PC-3 (cell line): ENCODE results near the gene ATG9A. TPM values are rescaled to one million over a fixed set of nuclear protein-coding genes. Genes with fewer than 3 reads are reported as not detected.

Experiments used
- ATAC-seq: fragments of 200-7000 bp; cut with Tn5 transposase; 2 replicates; pipeline ENCODE4 v1.9.1; 2020; ENCODE audit warnings: mild to moderate bottlenecking, moderate library complexity
- BruUV-seq: library from RNA; stranded (reverse); fragments of 400-500 nt; replicated peaks from 2 replicates; lab custom pipeline; 2021; lab: Mats Ljungman, UMichigan
- CTCF ChIA-PET: fragments of 300-600 bp; sonication (Branson Sonifier 250); formaldehyde crosslinking; loops from one replicate; lab custom pipeline; 2022; ENCODE audit warnings: antibody characterized with exemption; lab: Charles Lee
- POLR2A ChIA-PET: fragments of 300-600 bp; sonication (Branson Sonifier 250); formaldehyde crosslinking; loops from one replicate; lab custom pipeline; 2022; ENCODE audit warnings: antibody characterized with exemption; ENCODE audit not compliant: unreplicated experiment; lab: Charles Lee
- DNase-seq: peaks from one replicate; pipeline ENCODE4 v3.0.0-alpha.2; 2015
- H2AFZ ChIP-seq: fragments of 300-600 bp; sonication (generic); 2 replicates; pipeline ENCODE4 v1.6.0; 2016; ENCODE audit warnings: antibody characterized with exemption, low read length
- H3F3A ChIP-seq: fragments of 300-600 bp; sonication (generic); one replicate; pipeline ENCODE4 v1.6.0; 2017; ENCODE audit warnings: antibody characterized with exemption, low read length, control low read depth, mild to moderate bottlenecking; ENCODE audit not compliant: unreplicated experiment
- H3K27ac ChIP-seq: fragments of 300-600 bp; sonication (generic); 2 replicates; pipeline ENCODE4 v1.5.1; 2016; ENCODE audit warnings: mild to moderate bottlenecking, low read length
- H3K27me3 ChIP-seq: fragments of 300-600 bp; sonication (generic); 2 replicates; pipeline ENCODE4 v1.6.1; 2016; ENCODE audit warnings: low read length, mixed read lengths
- H3K36me3 ChIP-seq: fragments of 300-600 bp; sonication (generic); 2 replicates; pipeline ENCODE4 v1.6.1; 2016; ENCODE audit warnings: low read depth, mixed run types, low read length, mixed read lengths
- H3K4me1 ChIP-seq: fragments of 300-600 bp; sonication (generic); 2 replicates; pipeline ENCODE4 v1.5.1; 2016; ENCODE audit warnings: low read length; ENCODE audit not compliant: insufficient read depth
- H3K4me2 ChIP-seq: fragments of 300-600 bp; sonication (generic); 2 replicates; pipeline ENCODE4 v1.6.0; 2016; ENCODE audit warnings: low read length
- H3K4me3 ChIP-seq: fragments of 300-600 bp; sonication (generic); 2 replicates; pipeline ENCODE4 v1.5.1; 2016; ENCODE audit warnings: mild to moderate bottlenecking, low read length, mixed read lengths
- H3K79me2 ChIP-seq: fragments of 300-600 bp; sonication (generic); 2 replicates; pipeline ENCODE4 v1.6.1; 2017; ENCODE audit warnings: low read length, mixed read lengths
- H3K9ac ChIP-seq: fragments of 300-600 bp; sonication (generic); 2 replicates; pipeline ENCODE4 v1.6.0; 2016; ENCODE audit warnings: mild to moderate bottlenecking, low read length
- H3K9me2 ChIP-seq: fragments of 300-600 bp; sonication (generic); replicated peaks from 2 replicates; pipeline ENCODE4 v1.6.1; 2016; ENCODE audit warnings: mixed run types, low read length, mixed read lengths
- H3K9me3 ChIP-seq: fragments of 300-600 bp; sonication (generic); 2 replicates; pipeline ENCODE4 v1.6.1; 2016; ENCODE audit warnings: low read length, mixed read lengths
- H4K20me1 ChIP-seq: fragments of 300-600 bp; sonication (generic); 2 replicates; pipeline ENCODE4 v1.6.1; 2016; ENCODE audit warnings: low read length, mixed read lengths
- EZH2 ChIP-seq: fragments of 300-600 bp; sonication (generic); IDR thresholded peaks from one replicate; pipeline ENCODE4 v1.6.1; 2017; ENCODE audit warnings: antibody characterized with exemption, mild to moderate bottlenecking, low read length; ENCODE audit not compliant: unreplicated experiment
- EZH2phosphoT487 ChIP-seq: fragments of 300-600 bp; sonication (generic); IDR thresholded peaks from 2 replicates; pipeline ENCODE4 v1.6.1; 2018; ENCODE audit warnings: mild to moderate bottlenecking, antibody characterized with exemption, low read length, borderline replicate concordance
- intact Hi-C: fragments of 100-400 bp; cut with micrococcal nuclease; formaldehyde crosslinking; loops from 2 replicates; pipeline ENCODE4 v1.9.0; 2023
- total RNA-seq: library from RNA; depleted of rRNA; stranded (reverse); fragments of >200 nt; gene quantifications from 2 replicates; pipeline ENCODE4 v1.2.3, GENCODE V29; 2014
- TF ChIP-seq, protein P1 (sequence below): fragments of 300-600 bp; sonication (generic); conservative IDR thresholded peaks from 2 replicates; pipeline ENCODE4 v1.5.1; 2017; ENCODE audit warnings: antibody characterized with exemption, low read depth, mild to moderate bottlenecking, low read length

The ATG9A gene
- total RNA-seq, 1 experiment from 2014 or later = 59.6 TPM

DNA sequence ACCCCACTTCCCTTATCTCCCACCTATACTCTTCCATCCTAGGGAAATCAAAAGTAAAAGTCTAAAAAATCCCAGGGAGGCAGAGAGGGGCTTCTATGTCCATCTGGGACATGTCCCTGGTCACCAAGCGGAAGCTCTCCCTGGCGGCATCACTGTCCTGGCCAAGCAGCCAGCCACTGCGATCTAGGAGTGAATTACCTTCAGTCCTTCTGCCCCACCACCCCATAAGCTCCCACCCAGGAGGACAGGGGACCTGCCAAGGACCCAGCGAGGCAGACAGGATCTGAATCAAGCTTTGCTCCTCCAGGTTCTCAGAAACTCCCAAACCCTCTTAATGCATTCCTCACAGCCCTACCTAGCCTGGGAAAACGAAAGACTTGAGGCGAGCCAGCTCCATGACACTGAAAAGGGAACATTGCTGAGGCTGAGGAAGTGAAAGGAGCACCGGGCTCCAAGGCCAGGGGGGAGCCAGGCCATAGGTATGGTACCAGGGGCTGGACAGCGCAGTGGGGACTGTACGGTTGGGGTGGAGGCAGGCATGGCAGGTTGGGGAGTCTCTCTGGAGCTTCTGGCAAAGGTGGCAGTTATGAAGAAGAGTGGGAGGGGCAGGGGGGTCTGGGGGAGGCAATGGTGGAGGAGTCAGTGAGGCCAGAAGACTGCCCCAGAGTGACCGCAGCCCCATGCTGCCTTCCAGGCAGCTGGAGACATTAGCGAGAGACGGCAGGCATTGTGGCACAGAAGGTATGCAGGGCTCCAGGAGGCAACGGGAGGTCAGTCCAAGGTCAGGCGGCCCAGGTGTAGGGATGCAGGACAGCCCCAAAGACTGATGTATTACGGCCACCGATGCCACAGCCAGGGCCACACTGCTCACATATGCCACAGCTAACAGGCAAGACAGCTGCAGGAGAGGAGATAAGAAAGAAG, 56.9 kb downstream of the ATG9A start:
- no TSS peak for BruUV-seq
- no peak for ATAC-seq
- POLR2A ChIA-PET = no interaction called here

DNA sequence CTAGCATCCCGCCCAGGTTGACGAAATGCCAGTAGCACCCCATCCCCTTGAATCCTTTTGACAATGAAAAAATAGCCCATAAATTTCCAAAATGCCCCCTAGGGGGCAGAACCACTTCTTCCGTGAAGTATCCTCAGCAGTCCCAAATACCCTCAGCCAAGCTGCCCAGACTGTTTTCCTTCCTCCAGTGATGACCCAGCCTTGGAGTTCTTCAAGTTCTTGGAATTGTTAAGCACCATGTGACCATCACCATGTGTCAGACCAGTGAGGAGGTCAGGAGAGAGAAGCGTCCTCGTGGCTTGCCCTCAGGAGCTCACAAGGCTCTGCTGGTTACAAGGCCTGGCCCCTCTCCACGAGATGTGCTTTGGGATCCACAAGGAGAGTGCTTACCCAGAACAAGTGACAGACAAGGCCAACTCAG, 58.2 kb downstream of the ATG9A start:
- H4K20me1 ChIP-seq = no peaks in the 10 kb centered on the region
- intact Hi-C loops = loop anchor here (1.0 kb wide), 1 partner anchor 11 kb away; the partner anchor contains the start of gene NHEJ1
- H2AFZ ChIP-seq = no peak overlapping the region
- no peaks in the 10 kb centered on the region for H3F3A ChIP-seq
- peak; percentile 61 for ATAC-seq
- no peaks in the 10 kb centered on the region for H3K27me3 ChIP-seq
- H3K9me2 ChIP-seq = no peaks in the 10 kb centered on the region
- H3K27ac ChIP-seq = no peak overlapping the region
- no peak for TF ChIP-seq EZH2phosphoT487
- TF ChIP-seq, protein P1, sequence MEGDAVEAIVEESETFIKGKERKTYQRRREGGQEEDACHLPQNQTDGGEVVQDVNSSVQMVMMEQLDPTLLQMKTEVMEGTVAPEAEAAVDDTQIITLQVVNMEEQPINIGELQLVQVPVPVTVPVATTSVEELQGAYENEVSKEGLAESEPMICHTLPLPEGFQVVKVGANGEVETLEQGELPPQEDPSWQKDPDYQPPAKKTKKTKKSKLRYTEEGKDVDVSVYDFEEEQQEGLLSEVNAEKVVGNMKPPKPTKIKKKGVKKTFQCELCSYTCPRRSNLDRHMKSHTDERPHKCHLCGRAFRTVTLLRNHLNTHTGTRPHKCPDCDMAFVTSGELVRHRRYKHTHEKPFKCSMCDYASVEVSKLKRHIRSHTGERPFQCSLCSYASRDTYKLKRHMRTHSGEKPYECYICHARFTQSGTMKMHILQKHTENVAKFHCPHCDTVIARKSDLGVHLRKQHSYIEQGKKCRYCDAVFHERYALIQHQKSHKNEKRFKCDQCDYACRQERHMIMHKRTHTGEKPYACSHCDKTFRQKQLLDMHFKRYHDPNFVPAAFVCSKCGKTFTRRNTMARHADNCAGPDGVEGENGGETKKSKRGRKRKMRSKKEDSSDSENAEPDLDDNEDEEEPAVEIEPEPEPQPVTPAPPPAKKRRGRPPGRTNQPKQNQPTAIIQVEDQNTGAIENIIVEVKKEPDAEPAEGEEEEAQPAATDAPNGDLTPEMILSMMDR = peak; percentile 82
- H3K4me2 ChIP-seq = no peak overlapping the region
- CTCF ChIA-PET = no interaction called here
- peaks cover 11% of the 10 kb centered on the region; the same call in 1 of the 2 replicates for H3K36me3 ChIP-seq
- DNase-seq = peak; percentile 75
- H3K79me2 ChIP-seq = peaks cover 20% of the 10 kb centered on the region
- peaks cover 7% of the 10 kb centered on the region for H3K4me1 ChIP-seq
- H3K4me3 ChIP-seq = no peak overlapping the region
- H3K9ac ChIP-seq = no peak overlapping the region
- BruUV-seq = no TSS peak
- no peaks in the 10 kb centered on the region for H3K9me3 ChIP-seq
- POLR2A ChIA-PET = no interaction called here

More for the DNA sequence above, 56.9 kb downstream of the ATG9A start:
- DNase-seq = no peak
- H4K20me1 ChIP-seq = no peaks in the 10 kb centered on the region
- H3K4me1 ChIP-seq = peaks cover 12% of the 10 kb centered on the region
- H3K4me3 ChIP-seq = no peak overlapping the region
- H3K4me2 ChIP-seq = no peak overlapping the region
- no peaks in the 10 kb centered on the region for H3K27me3 ChIP-seq
- H3K79me2 ChIP-seq = peaks cover 24% of the 10 kb centered on the region
- no peak overlapping the region for H3K27ac ChIP-seq
- TF ChIP-seq EZH2phosphoT487 (no peak), EZH2 (no peak)
- TF ChIP-seq, protein P1 = no peak
- peaks cover 11% of the 10 kb centered on the region; the same call in 1 of the 2 replicates for H3K36me3 ChIP-seq
- intact Hi-C loops = no loop called here
- CTCF ChIA-PET = no interaction called here
- no peak overlapping the region for H2AFZ ChIP-seq
- H3K9ac ChIP-seq = no peak overlapping the region
- H3K9me2 ChIP-seq = no peaks in the 10 kb centered on the region
- H3K9me3 ChIP-seq = no peaks in the 10 kb centered on the region
- H3F3A ChIP-seq = peaks cover 4% of the 10 kb centered on the region
